Measurements from ENCODE around the gene KSR2.
A peak's percentile ranks its signal among the peaks of the same experiment; 100 is the strongest.

Gene KSR2

DNA sequence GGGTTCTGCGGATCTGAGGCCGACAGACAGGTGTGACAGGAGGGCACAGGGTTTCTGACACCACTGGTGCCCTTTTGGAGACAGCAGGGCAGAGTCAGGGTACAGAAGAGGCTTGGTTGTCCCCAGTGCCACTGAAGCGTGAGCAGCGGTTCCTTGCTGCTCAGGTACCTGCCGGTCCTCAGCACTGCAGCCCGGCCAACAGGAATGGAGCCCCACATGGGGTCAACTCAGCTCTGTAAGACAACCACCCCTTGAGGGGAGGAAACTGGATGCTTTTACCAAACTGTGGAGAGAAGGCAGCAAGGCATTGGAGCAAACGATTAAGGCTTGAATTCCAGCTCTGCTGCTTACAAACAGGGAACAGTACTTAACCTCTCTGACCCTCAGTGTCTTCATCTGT, 361.0 kb downstream of the KSR2 start:
- H3K27ac ChIP-seq = no peak overlapping the region
- TF ChIP-seq, protein P1, sequence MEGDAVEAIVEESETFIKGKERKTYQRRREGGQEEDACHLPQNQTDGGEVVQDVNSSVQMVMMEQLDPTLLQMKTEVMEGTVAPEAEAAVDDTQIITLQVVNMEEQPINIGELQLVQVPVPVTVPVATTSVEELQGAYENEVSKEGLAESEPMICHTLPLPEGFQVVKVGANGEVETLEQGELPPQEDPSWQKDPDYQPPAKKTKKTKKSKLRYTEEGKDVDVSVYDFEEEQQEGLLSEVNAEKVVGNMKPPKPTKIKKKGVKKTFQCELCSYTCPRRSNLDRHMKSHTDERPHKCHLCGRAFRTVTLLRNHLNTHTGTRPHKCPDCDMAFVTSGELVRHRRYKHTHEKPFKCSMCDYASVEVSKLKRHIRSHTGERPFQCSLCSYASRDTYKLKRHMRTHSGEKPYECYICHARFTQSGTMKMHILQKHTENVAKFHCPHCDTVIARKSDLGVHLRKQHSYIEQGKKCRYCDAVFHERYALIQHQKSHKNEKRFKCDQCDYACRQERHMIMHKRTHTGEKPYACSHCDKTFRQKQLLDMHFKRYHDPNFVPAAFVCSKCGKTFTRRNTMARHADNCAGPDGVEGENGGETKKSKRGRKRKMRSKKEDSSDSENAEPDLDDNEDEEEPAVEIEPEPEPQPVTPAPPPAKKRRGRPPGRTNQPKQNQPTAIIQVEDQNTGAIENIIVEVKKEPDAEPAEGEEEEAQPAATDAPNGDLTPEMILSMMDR (conservative IDR thresholded peaks at IDR 0.05) = no peak

DNA sequence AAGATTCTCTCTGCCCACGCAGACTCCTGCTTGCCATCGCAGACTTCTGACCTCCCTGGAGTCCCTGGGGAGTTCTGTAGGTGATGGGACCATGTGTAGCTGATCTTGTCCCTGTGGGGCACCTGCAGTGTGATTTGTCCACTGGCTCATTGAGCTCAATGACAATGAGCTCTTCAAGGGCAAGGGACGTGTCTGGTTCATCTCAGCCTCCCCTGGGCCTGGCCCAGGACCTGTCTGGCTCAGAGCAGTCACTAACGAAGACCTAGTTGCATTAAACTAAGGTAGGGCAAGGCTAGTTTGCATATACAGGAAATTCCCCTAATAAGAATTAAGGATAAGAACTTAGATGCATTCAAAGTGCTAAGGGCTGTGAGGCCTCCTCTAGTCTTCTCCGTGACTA, 361.8 kb downstream of the KSR2 start:
- TF ChIP-seq, protein P1 (conservative IDR thresholded peaks at IDR 0.05) = no peak

DNA sequence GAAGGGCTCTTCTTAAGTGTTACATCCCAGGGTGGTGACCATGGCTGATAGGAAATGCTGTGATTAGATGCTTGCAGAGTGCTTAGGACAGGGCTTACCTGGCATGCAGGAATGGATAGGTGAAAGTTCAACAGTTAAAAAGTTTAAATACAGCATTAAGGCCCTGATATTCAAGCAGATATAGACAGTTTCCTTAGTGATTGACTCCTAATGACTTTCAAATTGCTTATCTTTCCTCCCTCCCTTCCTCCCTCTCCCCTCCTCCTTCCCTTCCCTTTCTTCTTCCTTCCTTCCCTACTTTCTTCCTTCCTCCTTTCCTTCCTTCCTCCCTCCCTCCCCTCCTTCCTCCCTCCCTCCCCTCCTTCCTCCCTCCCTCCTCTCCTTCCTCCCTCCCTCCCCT, 362.8 kb downstream of the KSR2 start:
- H3K27ac ChIP-seq = no peak overlapping the region
- TF ChIP-seq, protein P1 (conservative IDR thresholded peaks at IDR 0.05) = no peak

More for the DNA sequence above, 361.8 kb downstream of the KSR2 start:
- H3K27ac ChIP-seq = no peak overlapping the region

DNA sequence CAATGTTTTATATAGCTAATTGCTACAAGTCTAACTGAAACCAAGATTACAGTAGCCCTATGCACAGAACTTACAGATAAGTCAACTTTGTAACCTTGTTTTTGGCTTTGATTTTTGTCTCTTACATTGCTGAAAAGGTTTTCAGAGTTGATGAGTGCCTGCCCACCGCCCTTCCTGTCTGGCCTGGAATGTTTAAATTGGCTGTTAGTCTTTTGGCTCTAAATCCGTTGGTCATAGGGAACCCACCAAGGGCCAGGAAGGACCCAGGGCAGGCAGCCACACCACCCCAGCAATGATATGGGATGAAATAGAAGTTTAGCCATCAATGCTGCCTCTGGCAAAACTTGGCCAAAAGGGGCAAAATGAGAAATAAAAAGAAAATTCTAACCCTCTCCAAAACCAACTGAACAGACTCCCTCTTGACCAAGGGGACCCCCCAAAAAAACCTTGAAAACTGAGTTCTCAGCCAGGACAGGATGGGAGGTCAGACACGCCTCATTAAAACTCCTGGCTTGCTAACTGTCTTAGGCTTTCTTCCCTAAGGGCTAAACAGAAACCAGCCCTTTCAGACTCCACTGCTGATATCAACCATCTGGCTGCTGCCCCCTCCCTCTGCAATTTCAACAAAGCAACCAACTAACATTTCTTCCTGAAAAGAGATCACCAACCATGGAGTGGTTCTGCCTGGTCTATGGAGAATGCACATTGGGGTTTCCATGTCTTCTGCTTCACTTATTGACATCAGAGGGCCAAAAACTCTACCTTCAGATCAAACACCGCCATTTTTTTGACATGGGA, 365.3 kb downstream of the KSR2 start:
- H3K27ac ChIP-seq = no peak overlapping the region
- TF ChIP-seq, protein P1 (conservative IDR thresholded peaks at IDR 0.05) = no peak

DNA sequence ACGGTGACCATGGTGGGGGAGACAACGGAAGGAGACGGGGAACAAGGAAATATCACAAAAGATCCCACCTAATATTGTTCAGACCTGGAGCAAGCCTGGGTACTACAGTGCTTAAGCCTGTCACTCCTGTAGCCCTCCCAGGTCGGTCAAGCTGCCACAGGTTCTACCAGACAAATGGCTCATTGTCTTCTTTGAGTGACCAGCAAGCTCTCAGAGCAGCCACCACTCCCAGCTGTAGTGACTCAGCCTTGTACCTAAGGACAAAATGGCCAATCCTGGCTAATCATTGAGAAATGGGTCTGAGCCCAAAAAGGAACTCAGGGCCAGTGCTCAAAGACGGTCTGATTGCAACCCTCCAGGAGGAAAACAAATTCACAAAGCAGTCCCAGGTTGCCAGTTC, 368.9 kb downstream of the KSR2 start:
- TF ChIP-seq, protein P1 (conservative IDR thresholded peaks at IDR 0.05) = no peak
- H3K27ac ChIP-seq = no peak overlapping the region

DNA sequence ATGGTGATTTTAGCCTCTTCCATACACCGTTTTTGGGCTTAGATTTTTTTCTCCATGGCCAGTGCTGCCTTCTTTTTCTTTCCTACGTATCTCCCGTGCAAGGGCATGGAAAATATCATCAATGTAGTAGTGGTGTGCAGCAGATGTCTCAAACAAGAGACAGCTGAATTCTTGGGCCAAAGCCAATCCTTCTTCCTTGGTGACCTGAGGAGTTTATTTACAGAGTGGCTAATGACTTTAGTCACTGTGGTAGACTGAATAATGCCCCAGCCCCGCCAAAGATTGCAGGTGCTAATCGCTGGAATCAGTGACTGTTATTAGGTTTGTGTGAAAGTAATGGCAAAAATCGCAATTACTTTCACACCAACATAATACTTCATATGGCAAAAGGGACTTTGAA, 371.8 kb downstream of the KSR2 start:
- peak overlapping the region; percentile 13; the same call in 1 of the 2 replicates for H3K27ac ChIP-seq
- TF ChIP-seq, protein P1 (conservative IDR thresholded peaks at IDR 0.05) = no peak

DNA sequence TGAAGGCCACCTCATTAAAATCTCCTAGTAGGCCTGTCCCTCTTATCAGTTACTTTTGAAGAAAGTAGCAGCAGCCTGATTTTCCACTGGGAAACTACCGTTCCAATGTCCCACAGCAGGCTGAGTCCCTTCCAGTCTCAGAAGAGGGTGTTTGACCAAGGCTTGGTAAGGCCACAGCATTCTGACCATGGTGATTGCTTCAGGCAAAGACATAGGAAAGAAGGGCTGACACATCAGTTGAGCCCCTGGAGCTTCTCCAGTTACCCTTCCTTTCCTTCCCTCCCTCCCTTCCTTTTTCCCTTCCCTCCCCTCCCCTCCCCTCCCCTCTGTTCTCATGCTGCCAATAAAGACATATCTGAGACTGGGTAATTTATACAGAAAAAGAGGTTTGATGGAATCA, 373.0 kb downstream of the KSR2 start:
- H3K27ac ChIP-seq = no peak overlapping the region
- TF ChIP-seq, protein P1 (conservative IDR thresholded peaks at IDR 0.05) = no peak

All from VCaP (cell line).